ENCODE data around the gene ARHGAP23.

DNA sequence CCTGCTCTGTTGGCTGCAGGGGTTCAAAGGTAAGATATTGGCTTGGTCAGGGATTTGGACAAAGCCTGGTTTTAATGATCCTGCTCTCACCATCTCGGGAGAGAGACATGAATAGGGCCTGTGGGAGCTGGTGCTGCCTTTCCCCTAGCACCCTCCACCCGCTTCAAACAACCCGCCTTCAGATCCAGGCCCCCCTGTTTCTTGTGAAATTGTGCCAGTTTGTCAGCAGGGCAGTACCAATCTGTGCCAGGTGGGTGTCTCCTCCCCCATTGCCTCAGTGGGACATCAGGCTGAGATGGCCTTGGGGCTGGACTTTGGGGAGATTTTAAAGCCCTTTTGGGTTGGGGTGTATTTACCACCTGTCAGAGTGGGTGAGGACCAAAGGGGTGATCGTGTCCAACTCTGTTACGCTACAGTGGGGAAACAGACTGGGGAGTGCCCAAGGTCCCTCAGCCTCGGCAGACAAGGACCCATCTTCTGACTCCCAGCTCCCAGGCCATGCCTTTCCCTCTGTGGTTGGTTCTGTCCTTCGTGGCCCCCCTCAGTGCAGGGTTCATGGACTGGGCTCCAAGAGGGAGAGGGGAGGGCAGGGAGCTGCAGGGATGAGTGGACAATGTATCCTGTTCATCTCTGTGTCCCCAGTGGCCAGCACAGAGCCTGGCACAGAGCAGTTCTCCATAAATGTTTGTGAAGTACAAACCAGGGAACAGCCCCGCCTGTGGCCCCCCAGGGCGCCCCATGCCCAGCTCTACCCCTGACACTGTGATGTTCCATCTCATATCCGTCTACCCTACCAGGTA is 3.3 kb downstream of the ARHGAP23 start:
- TF ChIP-seq TAF1 (IDR thresholded peaks at IDR 0.05; ENCODE audit: borderline replicate concordance, insufficient read depth, low read length) (no peak), POLR2AphosphoS5 (IDR thresholded peaks at IDR 0.05; ENCODE audit: low read depth, low read length) (no peak)
